HCEC 1CT (cell line): Measurements from ENCODE around the gene LILRB2.
A peak's percentile ranks its signal among the peaks of the same experiment; 100 is the strongest.
"Not testable (repeated sequence)": the region's sequence is repeated elsewhere in the genome, so short reads cannot be mapped to it uniquely, and the experiment has no call there.

Experiments used
- DNase-seq: peaks from one replicate; pipeline ENCODE4 v3.0.0-alpha.2; 2017

The LILRB2 gene

GRCh38 chr19:54302257-54302656 lies 21.3 kb upstream of the LILRB2 start:
- DNase-seq, result no peak

GRCh38 chr19:54299515-54299914 lies 18.6 kb upstream of the LILRB2 start:
- no peak for DNase-seq

GRCh38 chr19:54299126-54299498 lies 18.2 kb upstream of the LILRB2 start:
- no peak for DNase-seq

GRCh38 chr19:54298357-54299125 lies 17.6 kb upstream of the LILRB2 start:
- DNase-seq, result no peak

GRCh38 chr19:54297759-54298305 lies 16.9 kb upstream of the LILRB2 start:
- DNase-seq, result peak; percentile 3

GRCh38 chr19:54294539-54294938 lies 13.6 kb upstream of the LILRB2 start:
- no peak for DNase-seq

GRCh38 chr19:54289160-54289559 lies 8.2 kb upstream of the LILRB2 start:
- DNase-seq, result not testable (repeated sequence)

GRCh38 chr19:54287456-54287855 lies 6.5 kb upstream of the LILRB2 start:
- peak; percentile 29 for DNase-seq

- DNase-seq, result not testable (repeated sequence)
Observed at GRCh38 chr19:54286283-54286682, 5.4 kb upstream of the LILRB2 start.

- not testable (repeated sequence) for DNase-seq
Observed at GRCh38 chr19:54285427-54286056, 4.6 kb upstream of the LILRB2 start.

- DNase-seq, result no peak
Observed at GRCh38 chr19:54282686-54283470, 2.0 kb upstream of the LILRB2 start.

GRCh38 chr19:54281729-54282075 lies 792 bp upstream of the LILRB2 start:
- not testable (repeated sequence) for DNase-seq

- not testable (repeated sequence) for DNase-seq
Observed at GRCh38 chr19:54280441-54280840, 469 bp downstream of the LILRB2 start.

GRCh38 chr19:54280025-54280424 lies 885 bp downstream of the LILRB2 start:
- not testable (repeated sequence) for DNase-seq

GRCh38 chr19:54279406-54279962 lies 1.4 kb downstream of the LILRB2 start:
- no peak for DNase-seq

GRCh38 chr19:54278571-54279195 lies 2.2 kb downstream of the LILRB2 start:
- DNase-seq, result not testable (repeated sequence)

GRCh38 chr19:54278056-54278455 lies 2.9 kb downstream of the LILRB2 start:
- DNase-seq, result not testable (repeated sequence)

- not testable (repeated sequence) for DNase-seq
Observed at GRCh38 chr19:54277111-54277615, 3.7 kb downstream of the LILRB2 start.

- no peak for DNase-seq
Observed at GRCh38 chr19:54275951-54276350, 5.0 kb downstream of the LILRB2 start.

GRCh38 chr19:54274516-54274915 lies 6.4 kb downstream of the LILRB2 start:
- not testable (repeated sequence) for DNase-seq

GRCh38 chr19:54273821-54274220 lies 7.1 kb downstream of the LILRB2 start:
- no peak for DNase-seq

GRCh38 chr19:54272181-54272580 lies 8.7 kb downstream of the LILRB2 start:
- not testable (repeated sequence) for DNase-seq
